ENCODE results near the gene ZBTB7A. TPM values are rescaled to one million over a fixed set of nuclear protein-coding genes. Genes with fewer than 3 reads are reported as not detected.

The ZBTB7A gene
- total RNA-seq, 4 donors from 2014 or later: 10.8 to 72.9 (median 14.1) TPM

GRCh38 chr19:4034048-4035017 is 32.4 kb downstream of the ZBTB7A start:
- no peaks in the 10 kb centered on the region for H3K27me3 ChIP-seq
- no peaks in the 10 kb centered on the region for H3K4me1 ChIP-seq
- H3K4me3 ChIP-seq: no peak overlapping the region
- no peak overlapping the region for H3K27ac ChIP-seq
- no peaks in the 10 kb centered on the region for H3K9me3 ChIP-seq
- no peaks in the 10 kb centered on the region for H3K36me3 ChIP-seq
- intact Hi-C loops (cut with DNase I; ENCODE audit: low total_unique reads): no loop called here
- DNase-seq: no peak
- no peak for TF ChIP-seq POLR2A (IDR thresholded peaks at IDR 0.05)
- TF ChIP-seq CTCF (IDR thresholded peaks at IDR 0.05): no peak

GRCh38 chr19:4033028-4033956 is 33.4 kb downstream of the ZBTB7A start:
- Histone ChIP-seq H3K27me3 (no peaks in the 10 kb centered on the region), H3K9me3 (no peaks in the 10 kb centered on the region), H3K4me3 (no peak overlapping the region), H3K27ac (no peak overlapping the region), H3K36me3 (no peaks in the 10 kb centered on the region), H3K4me1 (no peaks in the 10 kb centered on the region)
- DNase-seq: no peak
- TF ChIP-seq CTCF (IDR thresholded peaks at IDR 0.05): no peak
- no peak for TF ChIP-seq POLR2A (IDR thresholded peaks at IDR 0.05)
- intact Hi-C loops (cut with DNase I; ENCODE audit: low total_unique reads): no loop called here

GRCh38 chr19:4032436-4032835 is 34.3 kb downstream of the ZBTB7A start:
- H3K36me3 ChIP-seq: no peaks in the 10 kb centered on the region
- H3K27ac ChIP-seq: no peak overlapping the region
- no peak overlapping the region for H3K4me3 ChIP-seq
- intact Hi-C loops (cut with DNase I; ENCODE audit: low total_unique reads): no loop called here
- DNase-seq: no peak
- TF ChIP-seq POLR2A (IDR thresholded peaks at IDR 0.05): no peak
- H3K9me3 ChIP-seq: no peaks in the 10 kb centered on the region
- no peaks in the 10 kb centered on the region for H3K27me3 ChIP-seq
- H3K4me1 ChIP-seq: no peaks in the 10 kb centered on the region

- H3K4me1 ChIP-seq: no peaks in the 10 kb centered on the region
- TF ChIP-seq POLR2A (IDR thresholded peaks at IDR 0.05) (no peak), CTCF (IDR thresholded peaks at IDR 0.05) (no peak)
- H3K9me3 ChIP-seq: no peaks in the 10 kb centered on the region
- no peak overlapping the region for H3K27ac ChIP-seq
- DNase-seq: no peak
- H3K4me3 ChIP-seq: no peak overlapping the region
- no peaks in the 10 kb centered on the region for H3K27me3 ChIP-seq
- no peaks in the 10 kb centered on the region for H3K36me3 ChIP-seq
- intact Hi-C loops (cut with DNase I; ENCODE audit: low total_unique reads): no loop called here
These were observed 35.3 kb downstream of the ZBTB7A start for GRCh38 chr19:4031420-4031819.

- Histone ChIP-seq H3K4me3 (no peak overlapping the region), H3K4me1 (no peaks in the 10 kb centered on the region), H3K27me3 (no peaks in the 10 kb centered on the region), H3K36me3 (no peaks in the 10 kb centered on the region), H3K27ac (no peak overlapping the region), H3K9me3 (no peaks in the 10 kb centered on the region)
- DNase-seq: no peak
- intact Hi-C loops (cut with DNase I; ENCODE audit: low total_unique reads): no loop called here
- TF ChIP-seq CTCF (IDR thresholded peaks at IDR 0.05): no peak
- no peak for TF ChIP-seq POLR2A (IDR thresholded peaks at IDR 0.05)
These were observed 35.7 kb downstream of the ZBTB7A start for GRCh38 chr19:4030981-4031380.
